Esophagus muscularis mucosa (tissue), 4 donors: ENCODE measurements around the gene TGFB1I1. TPM values are rescaled to one million over a fixed set of nuclear protein-coding genes. Genes with fewer than 3 reads are reported as not detected.
A peak's percentile ranks its signal among the peaks of the same experiment; 100 is the strongest.

Experiments used
- DNase-seq: peaks from one replicate; pipeline ENCODE4 v3.0.0-alpha.2; 2017; ENCODE audit errors: extremely low spot score
- H3K27ac ChIP-seq, 4 donors: fragments of 200-600 bp; sonication (generic); replicated peaks in 1 of 4; 1 replicate in 3 of 4; 2 replicates in 1 of 4; pipeline ENCODE4 v1.5.1; 2016 to 2019; ENCODE audit warnings: mild to moderate bottlenecking in 1 of 4
- H3K27me3 ChIP-seq, 4 donors: fragments of 200-600 bp; sonication (generic); one replicate each; pipeline versions ENCODE4 v1.5.1 to v1.6.0; 2016 to 2019
- H3K36me3 ChIP-seq, 4 donors: fragments of 200-600 bp; sonication (generic); one replicate each; pipeline ENCODE4 v1.5.1; 2016 to 2019
- H3K4me1 ChIP-seq, 4 donors: fragments of 200-600 bp; sonication (generic); one replicate each; pipeline ENCODE4 v1.5.1; 2016 to 2019
- H3K4me3 ChIP-seq, 4 donors: fragments of 200-600 bp; sonication (generic); 1 replicate in 2 of 4; 2 replicates in 2 of 4; pipeline ENCODE4 v1.5.1; 2016 to 2019; ENCODE audit warnings: mild to moderate bottlenecking in 4 of 4, moderate library complexity in 1 of 4
- H3K9me3 ChIP-seq, 4 donors: fragments of 200-600 bp; sonication (generic); 1 replicate in 3 of 4; 2 replicates in 1 of 4; pipeline ENCODE4 v1.5.1; 2016 to 2019
- EP300 ChIP-seq: sonication (generic); formaldehyde crosslinking; IDR thresholded peaks from one replicate; pipeline ENCODE4 v1.6.1; 2017; ENCODE audit warnings: antibody characterized with exemption
- POLR2A ChIP-seq: fragments of 450-650 bp; IDR thresholded peaks from one replicate; pipeline ENCODE4 v1.6.1; 2017; ENCODE audit warnings: antibody characterized with exemption, moderate library complexity, mild to moderate bottlenecking, low read depth
- POLR2AphosphoS5 ChIP-seq, 2 donors: sonication (generic); formaldehyde crosslinking; IDR thresholded peaks; one replicate each; pipeline ENCODE4 v1.6.1; 2017; ENCODE audit warnings: antibody characterized with exemption in 2 of 2
- WGBS: methylation state at CpG from one replicate; pipeline ENCODE4 v1.1.5; 2018; 5-methylcytosine and 5-hydroxymethylcytosine counted together
- intact Hi-C: fragments of 100-400 bp; cut with DNase I; formaldehyde crosslinking; loops from one replicate; pipeline ENCODE4 v1.15.1; 2023
- total RNA-seq, 4 donors: library from RNA; depleted of rRNA; stranded (reverse); fragments of >200 nt; gene quantifications; one replicate each; pipeline versions ENCODE4 v1.1.0 to v1.2.1, GENCODE V29; 2016
- TF ChIP-seq, protein P1 (sequence below), 3 experiments: fragments of 200-600 bp in 2 of 3; fragments of 450-650 bp in 1 of 3; sonication (generic) in 2 of 3; IDR thresholded peaks; one replicate each; pipeline ENCODE4 v1.5.1; 2017 to 2019; ENCODE audit warnings: antibody characterized with exemption in 3 of 3, mild to moderate bottlenecking in 2 of 3, moderate library complexity in 1 of 3

Gene TGFB1I1
- total RNA-seq, 4 donors from 2014 or later, result 255 to 471 (median 274) TPM

DNA sequence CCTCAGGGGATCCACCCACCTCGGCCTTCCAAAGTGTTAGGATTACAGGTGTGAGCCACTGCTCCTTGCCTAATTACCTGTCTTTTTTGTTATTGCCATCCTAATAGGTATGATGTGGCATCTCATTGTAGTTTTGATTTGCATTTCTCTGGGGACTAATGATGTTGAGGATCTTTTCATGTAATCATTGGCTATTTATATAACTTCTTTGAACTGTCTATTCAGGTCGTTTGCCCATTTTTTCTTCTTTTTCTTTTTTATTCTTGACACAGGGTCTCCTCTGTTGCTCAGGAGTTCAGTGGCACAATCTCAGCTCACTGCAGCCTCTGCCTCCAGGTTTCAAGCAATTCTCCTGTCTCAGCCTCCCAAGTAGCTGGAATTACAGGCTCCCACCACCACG, 1.3 kb upstream of the TGFB1I1 start:
- intact Hi-C loops, result no loop called here
- peak overlapping the region in 3 of 4 donors; percentile 85 to 94 (median 87) for H3K4me3 ChIP-seq
- H3K27me3 ChIP-seq, result no peaks in the 10 kb centered on the region
- H3K36me3 ChIP-seq, result peaks cover 30 to 43% (median 41%) of the 10 kb centered on the region in 4 donors
- 80% methylated on average over 3 of the region's 3 CpGs for WGBS
- H3K9me3 ChIP-seq, result no peaks in the 10 kb centered on the region
- DNase-seq, result no peak
- H3K4me1 ChIP-seq, result peaks cover 22 to 44% (median 43%) of the 10 kb centered on the region in 4 donors
- no peak for TF ChIP-seq POLR2AphosphoS5 (IDR thresholded peaks at IDR 0.05)
- peak overlapping the region; percentile 99 to 100 (median 99) for H3K27ac ChIP-seq

DNA sequence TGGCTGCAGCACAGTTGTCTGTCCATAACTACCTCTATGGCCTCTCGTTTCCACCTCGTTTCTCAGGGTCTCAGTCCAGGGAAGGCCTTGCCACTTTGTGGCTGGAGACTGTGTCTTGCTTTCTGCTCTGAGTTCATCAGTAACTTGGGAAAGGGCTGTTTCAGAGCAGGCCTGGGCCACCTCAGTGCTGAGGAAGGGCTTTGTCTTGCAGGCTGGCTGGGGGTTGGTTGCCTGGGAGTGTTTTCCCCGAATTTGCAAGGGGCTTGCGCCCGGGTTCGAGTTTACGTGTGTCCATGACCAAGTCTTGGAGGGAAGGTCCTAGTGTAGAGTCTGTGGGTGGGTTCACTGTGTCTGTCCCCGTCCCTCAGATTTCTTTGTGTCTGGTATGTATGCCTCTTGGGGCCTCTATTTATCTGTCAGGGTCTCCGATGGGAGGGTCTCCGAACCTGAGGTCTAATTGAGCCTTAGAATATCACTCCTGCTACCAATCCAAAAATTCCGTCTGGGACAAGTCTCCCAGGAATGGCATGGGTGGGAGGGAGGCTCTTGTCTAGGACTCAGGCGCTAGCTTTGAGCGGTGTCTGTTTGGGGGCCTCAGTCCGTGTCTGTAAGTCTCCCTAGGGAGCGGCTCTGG, 594 bp upstream of the TGFB1I1 start:
- intact Hi-C loops, result no loop called here
- Histone ChIP-seq H3K4me1 (peaks cover 22 to 51% (median 51%) of the 10 kb centered on the region in 4 donors), H3K9me3 (no peaks in the 10 kb centered on the region), H3K27me3 (no peaks in the 10 kb centered on the region), H3K4me3 (peak overlapping the region; percentile 85 to 94 (median 89)), H3K36me3 (peaks cover 33 to 43% (median 41%) of the 10 kb centered on the region in 4 donors), H3K27ac (peak overlapping the region; percentile 99 to 100 (median 99))
- 20% methylated on average over 9 of the region's 15 CpGs for WGBS
- no peak for DNase-seq
- TF ChIP-seq POLR2A (no peak), EP300 (no peak), POLR2AphosphoS5 (IDR thresholded peaks at IDR 0.05) (no peak)
- TF ChIP-seq, protein P1, sequence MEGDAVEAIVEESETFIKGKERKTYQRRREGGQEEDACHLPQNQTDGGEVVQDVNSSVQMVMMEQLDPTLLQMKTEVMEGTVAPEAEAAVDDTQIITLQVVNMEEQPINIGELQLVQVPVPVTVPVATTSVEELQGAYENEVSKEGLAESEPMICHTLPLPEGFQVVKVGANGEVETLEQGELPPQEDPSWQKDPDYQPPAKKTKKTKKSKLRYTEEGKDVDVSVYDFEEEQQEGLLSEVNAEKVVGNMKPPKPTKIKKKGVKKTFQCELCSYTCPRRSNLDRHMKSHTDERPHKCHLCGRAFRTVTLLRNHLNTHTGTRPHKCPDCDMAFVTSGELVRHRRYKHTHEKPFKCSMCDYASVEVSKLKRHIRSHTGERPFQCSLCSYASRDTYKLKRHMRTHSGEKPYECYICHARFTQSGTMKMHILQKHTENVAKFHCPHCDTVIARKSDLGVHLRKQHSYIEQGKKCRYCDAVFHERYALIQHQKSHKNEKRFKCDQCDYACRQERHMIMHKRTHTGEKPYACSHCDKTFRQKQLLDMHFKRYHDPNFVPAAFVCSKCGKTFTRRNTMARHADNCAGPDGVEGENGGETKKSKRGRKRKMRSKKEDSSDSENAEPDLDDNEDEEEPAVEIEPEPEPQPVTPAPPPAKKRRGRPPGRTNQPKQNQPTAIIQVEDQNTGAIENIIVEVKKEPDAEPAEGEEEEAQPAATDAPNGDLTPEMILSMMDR (IDR thresholded peaks at IDR 0.05), result no peak

DNA sequence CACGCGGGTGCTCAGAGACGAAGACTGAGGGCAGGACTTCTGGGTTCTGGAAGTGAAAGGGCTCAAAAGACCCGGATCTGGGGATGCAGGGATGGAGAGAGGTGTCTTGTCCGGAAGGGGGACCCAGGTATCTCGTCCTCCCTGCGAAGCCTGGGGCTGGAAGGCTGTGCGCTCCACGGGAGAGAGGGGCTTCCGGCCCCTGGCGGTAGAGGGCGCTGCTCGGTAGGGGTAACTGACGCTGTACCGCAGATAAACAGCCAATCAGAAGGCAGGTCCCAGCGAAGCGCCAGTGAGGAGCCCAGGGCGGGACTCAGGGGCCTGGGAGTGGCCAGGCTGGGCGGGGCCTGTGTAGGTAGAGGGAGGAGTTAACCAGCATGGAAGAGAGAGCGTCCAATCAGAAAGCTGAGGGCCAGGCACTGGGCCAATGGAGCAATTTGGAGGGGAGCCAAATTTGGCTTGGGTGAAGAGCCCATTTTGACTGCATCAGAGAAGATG, 804 bp downstream of the TGFB1I1 start:
- no peaks in the 10 kb centered on the region for H3K27me3 ChIP-seq
- WGBS, result 29% methylated on average over 14 of the region's 20 CpGs
- H3K36me3 ChIP-seq, result peaks cover 44 to 47% (median 46%) of the 10 kb centered on the region in 4 donors
- TF ChIP-seq, protein P1 (IDR thresholded peaks at IDR 0.05), result peak; percentile 87 to 97 (median 93)
- TF ChIP-seq EP300 (no peak), POLR2AphosphoS5 (IDR thresholded peaks at IDR 0.05) (peak; percentile 89 to 94), POLR2A (no peak)
- intact Hi-C loops, result no loop called here
- peak overlapping the region; percentile 85 to 94 (median 89) for H3K4me3 ChIP-seq
- peak overlapping the region; percentile 99 to 100 (median 99) for H3K27ac ChIP-seq
- H3K4me1 ChIP-seq, result peaks cover 22 to 65% (median 64%) of the 10 kb centered on the region in 4 donors
- peak; percentile 98 for DNase-seq
- H3K9me3 ChIP-seq, result no peaks in the 10 kb centered on the region

DNA sequence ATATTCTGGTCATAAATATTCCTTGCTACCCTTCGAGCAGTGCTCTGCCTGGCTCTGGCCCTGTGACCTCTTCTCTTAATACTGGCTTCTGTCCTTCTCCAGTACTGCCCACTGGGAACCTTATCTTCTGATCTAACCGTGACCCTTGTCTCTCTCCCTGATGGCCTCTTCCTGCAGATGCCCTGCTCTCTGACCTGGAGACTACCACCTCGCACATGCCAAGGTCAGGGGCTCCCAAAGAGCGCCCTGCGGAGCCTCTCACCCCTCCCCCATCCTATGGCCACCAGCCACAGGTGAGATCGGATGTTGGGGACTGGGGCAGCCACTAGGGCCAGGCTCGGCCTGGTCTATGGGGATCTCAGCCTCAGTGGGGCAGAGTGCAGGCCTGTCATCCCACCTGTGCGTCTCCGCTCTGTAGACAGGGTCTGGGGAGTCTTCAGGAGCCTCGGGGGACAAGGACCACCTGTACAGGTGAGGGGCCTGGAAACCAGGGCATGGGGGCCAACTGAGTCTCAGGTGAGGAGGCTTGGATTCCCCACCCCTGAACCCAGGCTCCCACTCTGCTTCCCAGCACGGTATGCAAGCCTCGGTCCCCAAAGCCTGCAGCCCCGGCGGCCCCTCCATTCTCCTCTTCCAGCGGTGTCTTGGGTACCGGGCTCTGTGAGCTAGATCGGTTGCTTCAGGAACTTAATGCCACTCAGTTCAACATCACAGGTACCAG, 1.5 kb downstream of the TGFB1I1 start:
- Histone ChIP-seq H3K9me3 (no peaks in the 10 kb centered on the region), H3K4me1 (peaks cover 22 to 71% (median 65%) of the 10 kb centered on the region in 4 donors), H3K36me3 (peaks cover 46 to 54% (median 51%) of the 10 kb centered on the region in 4 donors), H3K27me3 (no peaks in the 10 kb centered on the region), H3K4me3 (peak overlapping the region; percentile 85 to 94 (median 89)), H3K27ac (peak overlapping the region; percentile 99 to 100 (median 99))
- WGBS, result 64% methylated on average over 6 of the region's 17 CpGs
- intact Hi-C loops, result no loop called here
- TF ChIP-seq EP300 (no peak), POLR2A (no peak)
- TF ChIP-seq, protein P1 (IDR thresholded peaks at IDR 0.05), result no peak
- DNase-seq, result no peak

DNA sequence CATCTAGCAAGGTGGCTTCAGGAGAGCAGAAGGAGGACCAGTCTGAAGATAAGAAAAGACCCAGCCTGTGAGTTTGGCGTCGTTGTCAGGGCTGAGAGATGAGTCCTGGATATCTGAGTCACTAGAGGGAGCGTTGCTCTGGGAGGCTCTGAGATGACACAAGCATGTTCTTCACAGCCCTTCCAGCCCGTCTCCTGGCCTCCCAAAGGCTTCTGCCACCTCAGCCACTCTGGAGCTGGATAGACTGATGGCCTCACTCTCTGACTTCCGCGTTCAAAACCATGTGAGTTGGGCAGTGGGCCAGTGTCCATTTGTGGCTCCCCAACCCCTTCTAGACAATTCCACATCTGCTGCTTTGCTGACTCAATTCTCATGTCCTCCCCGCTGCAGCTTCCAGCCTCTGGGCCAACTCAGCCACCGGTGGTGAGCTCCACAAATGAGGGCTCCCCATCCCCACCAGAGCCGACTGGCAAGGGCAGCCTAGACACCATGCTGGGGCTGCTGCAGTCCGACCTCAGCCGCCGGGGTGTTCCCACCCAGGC, 2.3 kb downstream of the TGFB1I1 start:
- H3K4me3 ChIP-seq, result no peak overlapping the region
- no peak for DNase-seq
- 67% methylated on average over 10 of the region's 12 CpGs for WGBS
- intact Hi-C loops, result no loop called here
- no peaks in the 10 kb centered on the region for H3K27me3 ChIP-seq
- H3K9me3 ChIP-seq, result no peaks in the 10 kb centered on the region
- peaks cover 22 to 71% (median 65%) of the 10 kb centered on the region in 4 donors for H3K4me1 ChIP-seq
- H3K36me3 ChIP-seq, result peaks cover 46 to 60% (median 51%) of the 10 kb centered on the region in 4 donors
- TF ChIP-seq, protein P1 (IDR thresholded peaks at IDR 0.05), result no peak
- no peak for TF ChIP-seq POLR2AphosphoS5 (IDR thresholded peaks at IDR 0.05)
- TF ChIP-seq EP300, result no peak
- TF ChIP-seq POLR2A, result no peak
- peak overlapping the region; percentile 99 to 100 (median 99) for H3K27ac ChIP-seq
